Measurements from ENCODE around the gene PGBD1. TPM values are rescaled to one million over a fixed set of nuclear protein-coding genes. Genes with fewer than 3 reads are reported as not detected.

Gene PGBD1
- total and polyA plus RNA-seq, 2 experiments from 2014 or later = 7.5 to 10.5 TPM

DNA sequence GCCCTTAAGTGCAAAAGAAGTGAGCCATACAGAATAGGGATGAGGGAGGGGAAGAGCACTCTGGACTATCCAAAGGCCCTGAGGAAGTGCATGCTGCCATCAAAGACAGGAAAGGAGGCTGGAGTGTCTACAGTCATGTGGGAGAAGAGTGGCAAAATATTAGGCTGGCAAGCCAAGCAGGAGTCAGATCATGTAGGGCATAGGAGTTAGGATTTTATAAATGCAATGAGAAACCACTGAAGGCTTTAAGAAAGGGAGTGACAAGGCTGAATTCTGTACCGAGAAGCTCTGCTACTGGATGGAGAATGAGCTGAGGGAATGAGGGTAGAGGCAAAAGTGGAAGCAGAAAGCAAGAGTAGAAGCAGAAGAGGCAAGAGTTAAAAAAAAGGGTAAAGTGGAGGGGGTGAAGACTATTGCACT lies 52.2 kb downstream of the PGBD1 start:
- Histone ChIP-seq H3K4me3 (no peak overlapping the region), H3K4me1 (ENCODE audit: insufficient read depth) (peaks cover 9% of the 10 kb centered on the region), H2AFZ (no peak overlapping the region), H3K79me2 (replicated peaks; ENCODE audit: insufficient read depth) (0 out of 2 replicates have a peak, but pooled peaks cover 4% of the 10 kb centered on the region), H3F3A (replicated peaks; ENCODE audit: low read depth) (peaks cover 3% of the 10 kb centered on the region; the same call in 1 of the 2 replicates), H3K27me3 (ENCODE audit: insufficient read depth) (no peaks in the 10 kb centered on the region), H3K4me2 (no peak overlapping the region), H3K36me3 (ENCODE audit: insufficient read depth) (no peaks in the 10 kb centered on the region; the same call in 1 of the 2 replicates), H4K20me1 (replicated peaks; ENCODE audit: insufficient read depth) (no peaks in the 10 kb centered on the region), H3K9me2 (ENCODE audit: insufficient read depth) (no peaks in the 10 kb centered on the region), H3K27ac (ENCODE audit: low read depth) (no peak overlapping the region)
- Mint-ChIP-seq H3K27ac (peak overlapping the region; percentile 22; the same call in 1 of the 2 replicates), H3K9me3 (peaks cover 9% of the 10 kb centered on the region), H3K4me1 (peaks cover 9% of the 10 kb centered on the region), H3K4me3 (peak overlapping the region; percentile 18; the same call in 1 of the 3 replicates), H3K27me3 (ENCODE audit: insufficient read depth, low read depth, poor library complexity) (no peaks in the 10 kb centered on the region), H3K36me3 (ENCODE audit: low read depth) (peaks cover 10% of the 10 kb centered on the region)
- no peak for TF ChIP-seq NANOG (IDR thresholded peaks at IDR 0.05; ENCODE audit: borderline replicate concordance)
- no peak for TF ChIP-seq STAT1 (IDR thresholded peaks at IDR 0.05; ENCODE audit: unreplicated experiment)
- no peak for TF ChIP-seq ZNF331 (CRISPR knock-in tag; IDR thresholded peaks at IDR 0.05; ENCODE audit: low read depth)
- TF ChIP-seq ZNF114 (CRISPR knock-in tag; IDR thresholded peaks at IDR 0.05) = no peak
- TF ChIP-seq, protein P1, sequence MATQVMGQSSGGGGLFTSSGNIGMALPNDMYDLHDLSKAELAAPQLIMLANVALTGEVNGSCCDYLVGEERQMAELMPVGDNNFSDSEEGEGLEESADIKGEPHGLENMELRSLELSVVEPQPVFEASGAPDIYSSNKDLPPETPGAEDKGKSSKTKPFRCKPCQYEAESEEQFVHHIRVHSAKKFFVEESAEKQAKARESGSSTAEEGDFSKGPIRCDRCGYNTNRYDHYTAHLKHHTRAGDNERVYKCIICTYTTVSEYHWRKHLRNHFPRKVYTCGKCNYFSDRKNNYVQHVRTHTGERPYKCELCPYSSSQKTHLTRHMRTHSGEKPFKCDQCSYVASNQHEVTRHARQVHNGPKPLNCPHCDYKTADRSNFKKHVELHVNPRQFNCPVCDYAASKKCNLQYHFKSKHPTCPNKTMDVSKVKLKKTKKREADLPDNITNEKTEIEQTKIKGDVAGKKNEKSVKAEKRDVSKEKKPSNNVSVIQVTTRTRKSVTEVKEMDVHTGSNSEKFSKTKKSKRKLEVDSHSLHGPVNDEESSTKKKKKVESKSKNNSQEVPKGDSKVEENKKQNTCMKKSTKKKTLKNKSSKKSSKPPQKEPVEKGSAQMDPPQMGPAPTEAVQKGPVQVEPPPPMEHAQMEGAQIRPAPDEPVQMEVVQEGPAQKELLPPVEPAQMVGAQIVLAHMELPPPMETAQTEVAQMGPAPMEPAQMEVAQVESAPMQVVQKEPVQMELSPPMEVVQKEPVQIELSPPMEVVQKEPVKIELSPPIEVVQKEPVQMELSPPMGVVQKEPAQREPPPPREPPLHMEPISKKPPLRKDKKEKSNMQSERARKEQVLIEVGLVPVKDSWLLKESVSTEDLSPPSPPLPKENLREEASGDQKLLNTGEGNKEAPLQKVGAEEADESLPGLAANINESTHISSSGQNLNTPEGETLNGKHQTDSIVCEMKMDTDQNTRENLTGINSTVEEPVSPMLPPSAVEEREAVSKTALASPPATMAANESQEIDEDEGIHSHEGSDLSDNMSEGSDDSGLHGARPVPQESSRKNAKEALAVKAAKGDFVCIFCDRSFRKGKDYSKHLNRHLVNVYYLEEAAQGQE (IDR thresholded peaks at IDR 0.05; ENCODE audit: unreplicated experiment) = no peak
- no peak for TF ChIP-seq EZH2phosphoT487 (IDR thresholded peaks at IDR 0.05; ENCODE audit: unreplicated experiment)
- TF ChIP-seq, protein P2, sequence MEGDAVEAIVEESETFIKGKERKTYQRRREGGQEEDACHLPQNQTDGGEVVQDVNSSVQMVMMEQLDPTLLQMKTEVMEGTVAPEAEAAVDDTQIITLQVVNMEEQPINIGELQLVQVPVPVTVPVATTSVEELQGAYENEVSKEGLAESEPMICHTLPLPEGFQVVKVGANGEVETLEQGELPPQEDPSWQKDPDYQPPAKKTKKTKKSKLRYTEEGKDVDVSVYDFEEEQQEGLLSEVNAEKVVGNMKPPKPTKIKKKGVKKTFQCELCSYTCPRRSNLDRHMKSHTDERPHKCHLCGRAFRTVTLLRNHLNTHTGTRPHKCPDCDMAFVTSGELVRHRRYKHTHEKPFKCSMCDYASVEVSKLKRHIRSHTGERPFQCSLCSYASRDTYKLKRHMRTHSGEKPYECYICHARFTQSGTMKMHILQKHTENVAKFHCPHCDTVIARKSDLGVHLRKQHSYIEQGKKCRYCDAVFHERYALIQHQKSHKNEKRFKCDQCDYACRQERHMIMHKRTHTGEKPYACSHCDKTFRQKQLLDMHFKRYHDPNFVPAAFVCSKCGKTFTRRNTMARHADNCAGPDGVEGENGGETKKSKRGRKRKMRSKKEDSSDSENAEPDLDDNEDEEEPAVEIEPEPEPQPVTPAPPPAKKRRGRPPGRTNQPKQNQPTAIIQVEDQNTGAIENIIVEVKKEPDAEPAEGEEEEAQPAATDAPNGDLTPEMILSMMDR (conservative IDR thresholded peaks at IDR 0.05; ENCODE audit: low read depth in 2 of 2) = no peak
- no peak for TF ChIP-seq POLR2AphosphoS5 (IDR thresholded peaks at IDR 0.05; ENCODE audit: low read depth)
- TF ChIP-seq, protein P3, sequence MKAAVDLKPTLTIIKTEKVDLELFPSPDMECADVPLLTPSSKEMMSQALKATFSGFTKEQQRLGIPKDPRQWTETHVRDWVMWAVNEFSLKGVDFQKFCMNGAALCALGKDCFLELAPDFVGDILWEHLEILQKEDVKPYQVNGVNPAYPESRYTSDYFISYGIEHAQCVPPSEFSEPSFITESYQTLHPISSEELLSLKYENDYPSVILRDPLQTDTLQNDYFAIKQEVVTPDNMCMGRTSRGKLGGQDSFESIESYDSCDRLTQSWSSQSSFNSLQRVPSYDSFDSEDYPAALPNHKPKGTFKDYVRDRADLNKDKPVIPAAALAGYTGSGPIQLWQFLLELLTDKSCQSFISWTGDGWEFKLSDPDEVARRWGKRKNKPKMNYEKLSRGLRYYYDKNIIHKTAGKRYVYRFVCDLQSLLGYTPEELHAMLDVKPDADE (IDR thresholded peaks at IDR 0.05) = no peak
- TF ChIP-seq, protein P4, sequence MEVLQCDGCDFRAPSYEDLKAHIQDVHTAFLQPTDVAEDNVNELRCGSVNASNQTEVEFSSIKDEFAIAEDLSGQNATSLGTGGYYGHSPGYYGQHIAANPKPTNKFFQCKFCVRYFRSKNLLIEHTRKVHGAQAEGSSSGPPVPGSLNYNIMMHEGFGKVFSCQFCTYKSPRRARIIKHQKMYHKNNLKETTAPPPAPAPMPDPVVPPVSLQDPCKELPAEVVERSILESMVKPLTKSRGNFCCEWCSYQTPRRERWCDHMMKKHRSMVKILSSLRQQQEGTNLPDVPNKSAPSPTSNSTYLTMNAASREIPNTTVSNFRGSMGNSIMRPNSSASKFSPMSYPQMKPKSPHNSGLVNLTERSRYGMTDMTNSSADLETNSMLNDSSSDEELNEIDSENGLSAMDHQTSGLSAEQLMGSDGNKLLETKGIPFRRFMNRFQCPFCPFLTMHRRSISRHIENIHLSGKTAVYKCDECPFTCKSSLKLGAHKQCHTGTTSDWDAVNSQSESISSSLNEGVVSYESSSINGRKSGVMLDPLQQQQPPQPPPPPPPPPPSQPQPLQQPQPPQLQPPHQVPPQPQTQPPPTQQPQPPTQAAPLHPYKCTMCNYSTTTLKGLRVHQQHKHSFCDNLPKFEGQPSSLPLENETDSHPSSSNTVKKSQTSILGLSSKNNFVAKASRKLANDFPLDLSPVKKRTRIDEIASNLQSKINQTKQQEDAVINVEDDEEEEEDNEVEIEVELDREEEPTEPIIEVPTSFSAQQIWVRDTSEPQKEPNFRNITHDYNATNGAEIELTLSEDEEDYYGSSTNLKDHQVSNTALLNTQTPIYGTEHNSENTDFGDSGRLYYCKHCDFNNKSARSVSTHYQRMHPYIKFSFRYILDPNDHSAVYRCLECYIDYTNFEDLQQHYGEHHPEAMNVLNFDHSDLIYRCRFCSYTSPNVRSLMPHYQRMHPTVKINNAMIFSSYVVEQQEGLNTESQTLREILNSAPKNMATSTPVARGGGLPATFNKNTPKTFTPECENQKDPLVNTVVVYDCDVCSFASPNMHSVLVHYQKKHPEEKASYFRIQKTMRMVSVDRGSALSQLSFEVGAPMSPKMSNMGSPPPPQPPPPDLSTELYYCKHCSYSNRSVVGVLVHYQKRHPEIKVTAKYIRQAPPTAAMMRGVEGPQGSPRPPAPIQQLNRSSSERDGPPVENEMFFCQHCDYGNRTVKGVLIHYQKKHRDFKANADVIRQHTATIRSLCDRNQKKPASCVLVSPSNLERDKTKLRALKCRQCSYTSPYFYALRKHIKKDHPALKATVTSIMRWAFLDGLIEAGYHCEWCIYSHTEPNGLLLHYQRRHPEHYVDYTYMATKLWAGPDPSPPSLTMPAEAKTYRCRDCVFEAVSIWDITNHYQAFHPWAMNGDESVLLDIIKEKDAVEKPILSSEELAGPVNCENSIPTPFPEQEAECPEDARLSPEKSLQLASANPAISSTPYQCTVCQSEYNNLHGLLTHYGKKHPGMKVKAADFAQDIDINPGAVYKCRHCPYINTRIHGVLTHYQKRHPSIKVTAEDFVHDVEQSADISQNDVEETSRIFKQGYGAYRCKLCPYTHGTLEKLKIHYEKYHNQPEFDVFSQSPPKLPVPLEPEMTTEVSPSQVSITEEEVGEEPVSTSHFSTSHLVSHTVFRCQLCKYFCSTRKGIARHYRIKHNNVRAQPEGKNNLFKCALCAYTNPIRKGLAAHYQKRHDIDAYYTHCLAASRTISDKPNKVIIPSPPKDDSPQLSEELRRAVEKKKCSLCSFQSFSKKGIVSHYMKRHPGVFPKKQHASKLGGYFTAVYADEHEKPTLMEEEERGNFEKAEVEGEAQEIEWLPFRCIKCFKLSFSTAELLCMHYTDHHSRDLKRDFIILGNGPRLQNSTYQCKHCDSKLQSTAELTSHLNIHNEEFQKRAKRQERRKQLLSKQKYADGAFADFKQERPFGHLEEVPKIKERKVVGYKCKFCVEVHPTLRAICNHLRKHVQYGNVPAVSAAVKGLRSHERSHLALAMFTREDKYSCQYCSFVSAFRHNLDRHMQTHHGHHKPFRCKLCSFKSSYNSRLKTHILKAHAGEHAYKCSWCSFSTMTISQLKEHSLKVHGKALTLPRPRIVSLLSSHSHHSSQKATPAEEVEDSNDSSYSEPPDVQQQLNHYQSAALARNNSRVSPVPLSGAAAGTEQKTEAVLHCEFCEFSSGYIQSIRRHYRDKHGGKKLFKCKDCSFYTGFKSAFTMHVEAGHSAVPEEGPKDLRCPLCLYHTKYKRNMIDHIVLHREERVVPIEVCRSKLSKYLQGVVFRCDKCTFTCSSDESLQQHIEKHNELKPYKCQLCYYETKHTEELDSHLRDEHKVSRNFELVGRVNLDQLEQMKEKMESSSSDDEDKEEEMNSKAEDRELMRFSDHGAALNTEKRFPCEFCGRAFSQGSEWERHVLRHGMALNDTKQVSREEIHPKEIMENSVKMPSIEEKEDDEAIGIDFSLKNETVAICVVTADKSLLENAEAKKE (CRISPR knock-in tag; IDR thresholded peaks at IDR 0.05) = no peak
- no peak for TF ChIP-seq EZH2 (IDR thresholded peaks at IDR 0.05; ENCODE audit: low read depth, unreplicated experiment)
- TF ChIP-seq JUNB (IDR thresholded peaks at IDR 0.05; ENCODE audit: unreplicated experiment) = no peak
- TF ChIP-seq CREB1 (CRISPR knock-in tag; IDR thresholded peaks at IDR 0.05; ENCODE audit: low read depth) = no peak
- DNase-seq (ENCODE audit: low spot score) (no peak), ATAC-seq (no peak)

Data from GM23338 (cell line).